SKM-1 (cell line): Measurements from ENCODE around the gene GNB5.
A peak's percentile ranks its signal among the peaks of the same experiment; 100 is the strongest.

Source experiments
- DNase-seq: peaks from one replicate; lab custom pipeline; 2025; ENCODE audit not compliant: unreplicated experiment; lab: John Stamatoyannopoulos, UW

Gene GNB5

GRCh38 chr15:52146261-52146660, 44.9 kb downstream of the GNB5 start:
- DNase-seq = no peak

GRCh38 chr15:52144656-52145178, 46.5 kb downstream of the GNB5 start:
- DNase-seq = no peak

- no peak for DNase-seq
Measured at GRCh38 chr15:52143873-52144272, 47.3 kb downstream of the GNB5 start.

GRCh38 chr15:52140646-52141045, 50.5 kb downstream of the GNB5 start:
- DNase-seq = no peak

- peak; percentile 63 for DNase-seq
Measured at GRCh38 chr15:52139599-52140462, 51.4 kb downstream of the GNB5 start.

- peak; percentile 99 for DNase-seq
Measured at GRCh38 chr15:52137432-52138357, 53.5 kb downstream of the GNB5 start.

GRCh38 chr15:52136442-52136980, 54.7 kb downstream of the GNB5 start:
- no peak for DNase-seq

GRCh38 chr15:52134502-52135144, 56.6 kb downstream of the GNB5 start:
- no peak for DNase-seq

- DNase-seq = no peak
Measured at GRCh38 chr15:52133510-52134220, 57.5 kb downstream of the GNB5 start.

- DNase-seq = no peak
Measured at GRCh38 chr15:52132066-52132465, 59.1 kb downstream of the GNB5 start.

GRCh38 chr15:52128568-52128967, 62.6 kb downstream of the GNB5 start:
- DNase-seq = no peak

GRCh38 chr15:52124270-52124880, 66.8 kb downstream of the GNB5 start:
- no peak for DNase-seq

- DNase-seq = no peak
Measured at GRCh38 chr15:52121896-52122295, 69.3 kb downstream of the GNB5 start.

- DNase-seq = no peak
Measured at GRCh38 chr15:52121006-52121405, 70.2 kb downstream of the GNB5 start.

GRCh38 chr15:52120488-52120887, 70.7 kb downstream of the GNB5 start:
- no peak for DNase-seq

- no peak for DNase-seq
Measured at GRCh38 chr15:52118969-52119749, 72.0 kb downstream of the GNB5 start.

- DNase-seq = no peak
Measured at GRCh38 chr15:52117549-52117948, 73.6 kb downstream of the GNB5 start.

- DNase-seq = no peak
Measured at GRCh38 chr15:52115598-52116427, 75.4 kb downstream of the GNB5 start.
